GM12878 (cell line): Measurements from ENCODE around the gene TRPM3. TPM values are rescaled to one million over a fixed set of nuclear protein-coding genes. Genes with fewer than 3 reads are reported as not detected.

Experiments used
- ATAC-seq: fragments of 200-7000 bp; cut with Tn5 transposase; 3 replicates; pipeline ENCODE4 v1.9.1; 2020; ENCODE audit warnings: mild to moderate bottlenecking, moderate library complexity
- BruUV-seq: library from RNA; stranded (reverse); fragments of 400-500 nt; replicated peaks from 2 replicates; lab custom pipeline; 2021; lab: Mats Ljungman, UMichigan
- CTCF ChIA-PET: fragments of 300-600 bp; sonication (Branson Sonifier 250); formaldehyde crosslinking; extraction: SDS; loops from one replicate; lab custom pipeline; 2021; ENCODE audit warnings: inconsistent platforms; lab: Yijun Ruan, JAX
- POLR2A ChIA-PET: fragments of 350-600 bp; formaldehyde crosslinking; extraction: SDS; loops from one replicate; lab custom pipeline; 2021; ENCODE audit warnings: inconsistent platforms; lab: Charles Lee
- RAD21 ChIA-PET: fragments of 300-600 bp; sonication (Branson Sonifier 250); formaldehyde crosslinking; loops from one replicate; lab custom pipeline; 2023; ENCODE audit warnings: antibody characterized with exemption; ENCODE audit not compliant: unreplicated experiment; lab: Charles Lee
- SMC1A ChIA-PET: fragments of 300-600 bp; sonication (Branson Sonifier 250); formaldehyde crosslinking; loops from one replicate; lab custom pipeline; 2023; ENCODE audit not compliant: unreplicated experiment, uncharacterized antibody; lab: Charles Lee
- DNase-seq: peaks from one replicate; pipeline ENCODE4 v3.0.0-alpha.2; 2011; ENCODE audit warnings: low read depth, low spot score
- FAIRE-seq: peaks from 3 replicates; lab custom pipeline; 2011; peaks lifted over from hg19 to GRCh38; lab: Jason Lieb, UNC
- H2AFZ ChIP-seq: 2 replicates; pipeline ENCODE4 v1.6.0; 2011; ENCODE audit warnings: low read depth, low read length, control low read depth; ENCODE audit not compliant: control insufficient read depth
- H3K27ac ChIP-seq: 2 replicates; pipeline ENCODE4 v1.5.1; 2011; ENCODE audit warnings: control low read depth; ENCODE audit not compliant: control insufficient read depth, insufficient read depth
- H3K27me3 ChIP-seq, 2 experiments: replicated peaks in 1 of 2; 2 replicates each; pipeline versions ENCODE4 v1.6.0 to v1.6.1; 2011; ENCODE audit warnings: low read length in 1 of 2; ENCODE audit not compliant: control insufficient read depth in 2 of 2, insufficient read depth in 2 of 2
- H3K36me3 ChIP-seq, 2 experiments: 2 replicates each; pipeline ENCODE4 v1.5.1; 2011; ENCODE audit warnings: low read length in 1 of 2; ENCODE audit not compliant: control insufficient read depth in 2 of 2, insufficient read depth in 2 of 2
- H3K4me1 ChIP-seq: 2 replicates; pipeline ENCODE4 v1.6.1; 2011; ENCODE audit warnings: mild to moderate bottlenecking, low read length, moderate library complexity, mixed read lengths; ENCODE audit not compliant: control insufficient read depth, insufficient read depth
- H3K4me2 ChIP-seq: 2 replicates; pipeline ENCODE4 v1.6.0; 2011; ENCODE audit warnings: control low read depth; ENCODE audit not compliant: control insufficient read depth, insufficient read depth
- H3K4me3 ChIP-seq: fragments of 200-600 bp; sonication (generic); 2 replicates; pipeline ENCODE4 v1.5.1; 2016
- H3K79me2 ChIP-seq: 2 replicates; pipeline ENCODE4 v1.6.0; 2011; ENCODE audit warnings: low read length; ENCODE audit not compliant: control insufficient read depth, insufficient read depth
- H3K9ac ChIP-seq: 2 replicates; pipeline ENCODE4 v1.8.0; 2011; ENCODE audit warnings: low read length, control low read depth, mixed read lengths; ENCODE audit not compliant: control insufficient read depth, insufficient read depth
- H3K9me3 ChIP-seq: replicated peaks from 3 replicates; pipeline ENCODE4 v1.5.1; 2011; ENCODE audit warnings: mild to moderate bottlenecking, low read length; ENCODE audit not compliant: control insufficient read depth, insufficient read depth
- H4K20me1 ChIP-seq: 2 replicates; pipeline ENCODE4 v1.6.0; 2011; ENCODE audit not compliant: control insufficient read depth, insufficient read depth
- ATF3 ChIP-seq: IDR thresholded peaks from 2 replicates; pipeline ENCODE4 v1.6.1; 2011; ENCODE audit warnings: low read depth, mild to moderate bottlenecking, low read length, moderate library complexity, borderline replicate concordance; ENCODE audit errors: extremely low read depth
- CBX5 ChIP-seq: sonication (generic); IDR thresholded peaks from 2 replicates; pipeline ENCODE4 v1.6.1; 2016; ENCODE audit warnings: low read depth, moderate library complexity, mild to moderate bottlenecking, inconsistent platforms
- CREM ChIP-seq: IDR thresholded peaks from 2 replicates; pipeline ENCODE4 v1.6.1; 2014; ENCODE audit warnings: antibody characterized with exemption, low read depth
- E2F4 ChIP-seq: IDR thresholded peaks from 2 replicates; pipeline ENCODE4 v1.6.1; 2012; ENCODE audit warnings: low read depth, low read length, improper control_type of control experiment
- FOXM1 ChIP-seq: IDR thresholded peaks from 2 replicates; pipeline ENCODE4 v1.6.1; 2012; ENCODE audit warnings: low read depth, mild to moderate bottlenecking, inconsistent platforms, low read length, moderate library complexity
- MLLT1 ChIP-seq: fragments of 450-650 bp; IDR thresholded peaks from 2 replicates; pipeline ENCODE4 v1.6.1; 2016; ENCODE audit warnings: mild to moderate bottlenecking
- NFIC ChIP-seq: IDR thresholded peaks from 2 replicates; pipeline ENCODE4 v1.6.1; 2012; ENCODE audit warnings: low read depth, mild to moderate bottlenecking, inconsistent platforms, low read length, moderate library complexity
- POU2F2 ChIP-seq: IDR thresholded peaks from 3 replicates; pipeline ENCODE4 v1.6.1; 2011; ENCODE audit warnings: low read depth, mild to moderate bottlenecking, low read length, borderline replicate concordance
- RAD21 ChIP-seq: IDR thresholded peaks from 2 replicates; pipeline ENCODE4 v1.6.1; 2011; ENCODE audit warnings: mild to moderate bottlenecking, low read depth, low read length, moderate library complexity; ENCODE audit not compliant: insufficient read depth
- RELA ChIP-seq: fragments of 450-650 bp; IDR thresholded peaks from 2 replicates; pipeline ENCODE4 v1.8.0; 2014; ENCODE audit warnings: borderline replicate concordance; ENCODE audit not compliant: partially characterized antibody
- SIX5 ChIP-seq: IDR thresholded peaks from 2 replicates; pipeline ENCODE4 v1.6.1; 2011; ENCODE audit warnings: mild to moderate bottlenecking, low read depth, low read length, moderate library complexity; ENCODE audit not compliant: severe bottlenecking
- SMAD1 ChIP-seq: fragments of 450-650 bp; IDR thresholded peaks from 2 replicates; pipeline ENCODE4 v1.6.1; 2018; ENCODE audit warnings: mild to moderate bottlenecking, low read depth; ENCODE audit not compliant: partially characterized antibody
- SMARCA5 ChIP-seq: fragments of 450-650 bp; IDR thresholded peaks from 2 replicates; pipeline ENCODE4 v1.6.1; 2017; ENCODE audit warnings: mild to moderate bottlenecking
- STAT3 ChIP-seq: IDR thresholded peaks from 2 replicates; pipeline ENCODE4 v1.6.1; 2011; ENCODE audit warnings: low read depth, low read length, improper control_type of control experiment
- ZNF592 ChIP-seq: fragments of 450-650 bp; IDR thresholded peaks from 2 replicates; pipeline ENCODE4 v1.6.1; 2017; ENCODE audit warnings: mild to moderate bottlenecking, moderate library complexity
- ZNF622 ChIP-seq: fragments of 450-650 bp; IDR thresholded peaks from 2 replicates; pipeline ENCODE4 v1.6.1; 2017; ENCODE audit warnings: mild to moderate bottlenecking, inconsistent platforms
- WGBS: methylation state at CpG from one replicate; pipeline ENCODE4 v1.1.6; 2016; ENCODE audit warnings: low lambda C conversion rate; ENCODE audit not compliant: insufficient replicate concordance, insufficient coverage; ENCODE audit errors: missing lambda C conversion rate; 5-methylcytosine and 5-hydroxymethylcytosine counted together
- in situ Hi-C: fragments of 300-500 bp; cut with MboI; formaldehyde crosslinking; loops from 9 replicates; pipeline ENCODE4 v1.14.3; 2018; ENCODE audit warnings: mixed read lengths
- intact Hi-C: fragments of 100-400 bp; cut with micrococcal nuclease; formaldehyde crosslinking; loops from one replicate; pipeline ENCODE4 v1.14.2; 2022; ENCODE audit not compliant: unreplicated experiment
- polyA plus RNA-seq, 11 experiments: library from polyadenylated mRNA; depleted of rRNA in 4 of 11; unstranded in 6 of 11; stranded (reverse) in 5 of 11; fragments of >200 nt; fragmentation: Nextera tagmentation in 4 of 11; fragmentation: Illumina TruSeq in 1 of 11; extraction: Ambion mirVana in 4 of 11; extraction: Trizol in 1 of 11; gene quantifications; 1 replicate in 1 of 11; 2 replicates in 10 of 11; pipeline versions ENCODE4 v1.2.1 to v1.2.3, GENCODE V29; 2011 to 2016; ENCODE audit warnings: inconsistent platforms in 2 of 11, missing spikeins in 2 of 11, low read depth in 1 of 11
- total RNA-seq, 4 experiments: library from RNA; depleted of rRNA in 3 of 4; stranded (reverse); fragments of >200 nt in 3 of 4; fragmentation: Illumina TruSeq in 1 of 4; extraction: Trizol in 1 of 4; gene quantifications; 2 replicates each; pipeline versions ENCODE4 v1.2.1 to v1.2.3, GENCODE V29; 2013 to 2021

The TRPM3 gene
- total and polyA plus RNA-seq, 10 of the 15 experiments (the other 5 are each of a cell fraction or from before 2014, with no cell fraction given), result not detected

GRCh38 chr9:70927530-70927929 is 193.9 kb downstream of the TRPM3 start (continued):
- TF ChIP-seq ZNF592 (no peak), CBX5 (no peak)
- TF ChIP-seq, all 136 proteins: peak for 0

GRCh38 chr9:70924895-70925547 is 196.4 kb downstream of the TRPM3 start:
- Histone ChIP-seq H3K4me3 (no peak overlapping the region), H3K9me3 (no peaks in the 10 kb centered on the region), H3K9ac (no peak overlapping the region), H3K27me3 (no peaks in the 10 kb centered on the region), H3K36me3 (no peaks in the 10 kb centered on the region), H3K27ac (no peak overlapping the region), H3K79me2 (no peaks in the 10 kb centered on the region), H2AFZ (no peak overlapping the region), H4K20me1 (no peaks in the 10 kb centered on the region), H3K4me1 (no peaks in the 10 kb centered on the region), H3K4me2 (no peak overlapping the region)
- WGBS, result 14% methylated on average over 9 of the region's 9 CpGs
- no TSS peak for BruUV-seq
- peak; percentile 92 for FAIRE-seq
- RAD21 ChIA-PET, result no interaction called here
- in situ Hi-C loops, result no loop called here
- CTCF ChIA-PET, result interaction anchor here (0.8 to 1.1 kb wide), 7 partner anchors 10 to 325 kb away, joined by 3 to 6 read pairs (median 4); no protein-coding TSS in a partner anchor
- SMC1A ChIA-PET, result no interaction called here
- ATAC-seq, result peak; percentile 89
- intact Hi-C loops, result loop anchor here (1.0 to 10.0 kb wide), 3 partner anchors 77 to 324 kb away; no protein-coding TSS in a partner anchor
- DNase-seq, result no peak
- POLR2A ChIA-PET, result no interaction called here
- no peak for TF ChIP-seq STAT3
- no peak for TF ChIP-seq CBX5
- TF ChIP-seq ATF3, result no peak
- no peak for TF ChIP-seq NFIC
- no peak for TF ChIP-seq SMAD1
- TF ChIP-seq FOXM1, result no peak
- TF ChIP-seq SMARCA5, result no peak
- no peak for TF ChIP-seq ZNF622
- TF ChIP-seq POU2F2, result 0 out of 3 replicates have a peak, but pooled peaks have one; percentile 19
- TF ChIP-seq RAD21, result peak; percentile 62
- no peak for TF ChIP-seq MLLT1
- no peak for TF ChIP-seq SIX5
- no peak for TF ChIP-seq E2F4
- TF ChIP-seq CREM, result no peak
- TF ChIP-seq RELA, result no peak
